ENCODE data around the gene ALX4.

ALX4 gene

DNA sequence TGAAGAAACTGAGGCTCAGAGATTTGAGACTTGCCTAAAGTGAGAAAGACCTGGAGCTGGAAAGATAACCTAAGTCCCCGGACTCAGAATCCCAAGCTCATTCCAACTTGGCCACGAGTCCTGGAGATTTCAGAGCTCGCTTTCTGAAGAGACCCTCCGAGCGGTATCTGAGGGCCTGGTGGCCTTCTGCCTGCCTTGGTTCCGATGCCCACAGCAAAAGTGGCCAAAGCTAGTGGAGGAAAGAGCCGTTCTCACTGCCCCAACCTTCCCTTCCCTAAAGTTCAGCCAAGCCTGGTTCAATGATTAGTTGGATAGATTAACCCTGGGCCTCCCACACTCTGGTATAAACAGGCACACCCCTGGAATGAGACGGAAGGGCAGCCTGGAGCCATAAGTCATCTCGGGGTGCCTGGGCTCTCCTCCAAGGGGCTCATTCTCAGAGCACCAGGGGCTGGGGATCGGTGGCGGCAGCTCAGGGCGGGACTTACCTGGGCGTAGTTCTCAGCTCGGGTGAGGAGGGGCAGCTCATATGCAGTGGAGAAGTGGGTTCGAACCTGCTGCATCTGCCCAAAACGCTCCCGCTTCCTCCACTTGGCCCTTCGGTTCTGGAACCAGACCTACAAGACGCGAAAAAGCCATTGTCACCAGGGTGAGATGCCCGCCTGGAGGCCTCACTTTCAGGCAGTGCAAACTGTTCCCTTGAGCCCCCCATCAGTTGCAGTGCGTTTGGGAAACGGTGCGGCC lies 42.8 kb downstream of the ALX4 start:
- DNase-seq = no peak

DNA sequence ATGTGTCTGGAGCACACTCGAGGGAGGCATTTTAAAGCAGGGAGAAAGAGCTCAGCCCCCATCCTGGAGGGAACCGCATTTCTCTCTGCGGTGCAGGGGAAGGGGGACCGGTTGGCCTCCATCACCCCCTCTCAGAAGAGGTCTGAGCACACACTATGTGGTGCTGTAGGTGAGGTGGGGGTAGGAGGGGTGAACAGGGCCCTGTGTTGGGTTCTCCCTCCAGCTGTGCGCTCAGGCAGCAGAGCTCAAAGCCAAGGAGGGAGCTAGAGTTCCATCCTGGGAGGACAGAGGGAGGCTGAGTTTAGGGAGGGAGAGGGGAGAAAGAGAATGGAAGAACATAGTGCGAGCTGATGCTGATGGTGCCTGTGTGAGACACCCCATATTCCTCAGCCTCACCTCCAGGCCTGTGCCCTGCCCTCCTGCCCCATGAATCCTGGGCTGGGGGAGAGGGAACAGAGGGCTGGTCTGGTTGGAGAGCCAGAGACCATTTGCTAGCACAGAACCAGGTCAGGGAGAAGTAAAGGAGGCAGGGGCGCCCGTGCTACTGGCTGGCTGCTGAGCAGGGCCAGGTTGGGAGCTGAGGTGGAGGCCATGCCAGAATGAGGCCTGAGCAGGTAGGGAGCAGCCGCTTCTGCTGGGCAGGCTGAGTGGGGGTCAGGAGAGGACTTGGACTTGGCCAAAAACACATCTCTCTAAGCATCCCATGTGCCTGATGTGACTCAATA lies 43.7 kb downstream of the ALX4 start:
- DNase-seq = no peak

DNA sequence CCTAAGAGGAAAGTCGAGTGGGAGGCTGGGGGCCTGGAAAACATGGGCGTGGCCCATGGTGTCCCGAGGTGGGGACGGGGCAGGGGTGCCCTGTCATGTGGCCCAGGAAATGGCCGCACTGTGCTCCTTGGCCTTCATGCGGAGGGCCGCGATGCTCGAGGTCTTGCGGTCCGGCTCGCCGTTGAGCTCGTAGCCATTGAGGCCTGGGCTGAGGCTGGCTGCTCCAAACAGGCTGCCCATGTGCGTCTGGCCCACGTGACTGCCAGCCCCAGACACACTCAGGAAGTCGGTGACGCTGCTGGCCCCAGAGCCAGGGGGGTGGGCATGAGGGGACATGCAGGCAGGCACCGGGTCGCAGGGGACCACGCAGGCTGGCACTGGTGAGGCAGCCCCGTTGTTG lies 45.2 kb downstream of the ALX4 start:
- DNase-seq = no peak

DNA sequence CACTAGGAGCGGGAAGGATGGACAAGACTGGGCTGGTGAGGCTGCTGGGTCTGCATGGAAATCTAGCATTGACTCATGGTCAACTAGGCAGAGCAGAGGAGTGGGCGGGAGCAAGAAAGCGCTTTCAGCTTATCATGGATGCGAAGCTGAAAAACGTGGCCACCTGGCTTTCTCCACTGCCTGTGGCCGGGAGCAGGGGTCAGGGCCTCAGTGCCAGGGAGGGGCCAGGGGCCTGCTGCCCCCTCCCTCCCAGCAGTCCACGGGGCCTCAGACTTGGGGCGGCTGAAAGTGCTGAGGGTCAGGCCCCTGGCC lies 45.5 kb downstream of the ALX4 start:
- DNase-seq = no peak

DNA sequence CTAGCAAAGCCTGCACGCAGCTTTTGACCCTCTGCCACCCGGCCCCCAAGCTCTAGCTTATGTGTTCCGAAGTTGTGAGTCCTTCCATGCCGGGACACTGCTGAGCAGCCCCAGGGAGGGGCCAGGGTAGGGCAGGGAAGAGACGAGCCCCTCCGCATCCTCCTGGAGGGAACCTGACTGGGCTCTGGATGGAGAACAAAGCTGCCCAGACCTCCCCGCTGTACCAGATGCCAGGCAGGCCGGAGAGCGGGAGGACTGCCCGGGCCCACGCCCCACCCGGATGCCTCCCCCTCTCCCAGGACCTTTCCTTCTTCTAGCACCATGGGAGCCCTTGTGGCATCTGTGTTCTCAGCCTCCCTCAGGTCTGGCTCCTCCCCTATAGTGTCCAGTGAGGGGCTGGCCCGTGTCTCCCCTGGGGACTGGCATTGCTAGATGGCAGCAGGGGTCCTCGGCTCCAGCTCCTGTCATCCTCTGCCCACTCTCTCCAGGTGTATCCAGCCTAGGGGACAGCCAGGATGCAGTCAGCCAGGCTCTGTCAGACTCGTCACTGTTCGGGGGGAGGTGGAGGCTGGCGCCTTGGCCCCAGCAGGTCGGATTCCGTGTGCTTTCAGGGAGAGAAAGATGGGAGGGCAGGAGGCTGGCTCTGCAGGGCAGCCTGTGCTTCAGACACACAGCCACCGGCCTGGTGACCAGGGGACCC lies 46.1 kb downstream of the ALX4 start:
- no peak for DNase-seq

DNA sequence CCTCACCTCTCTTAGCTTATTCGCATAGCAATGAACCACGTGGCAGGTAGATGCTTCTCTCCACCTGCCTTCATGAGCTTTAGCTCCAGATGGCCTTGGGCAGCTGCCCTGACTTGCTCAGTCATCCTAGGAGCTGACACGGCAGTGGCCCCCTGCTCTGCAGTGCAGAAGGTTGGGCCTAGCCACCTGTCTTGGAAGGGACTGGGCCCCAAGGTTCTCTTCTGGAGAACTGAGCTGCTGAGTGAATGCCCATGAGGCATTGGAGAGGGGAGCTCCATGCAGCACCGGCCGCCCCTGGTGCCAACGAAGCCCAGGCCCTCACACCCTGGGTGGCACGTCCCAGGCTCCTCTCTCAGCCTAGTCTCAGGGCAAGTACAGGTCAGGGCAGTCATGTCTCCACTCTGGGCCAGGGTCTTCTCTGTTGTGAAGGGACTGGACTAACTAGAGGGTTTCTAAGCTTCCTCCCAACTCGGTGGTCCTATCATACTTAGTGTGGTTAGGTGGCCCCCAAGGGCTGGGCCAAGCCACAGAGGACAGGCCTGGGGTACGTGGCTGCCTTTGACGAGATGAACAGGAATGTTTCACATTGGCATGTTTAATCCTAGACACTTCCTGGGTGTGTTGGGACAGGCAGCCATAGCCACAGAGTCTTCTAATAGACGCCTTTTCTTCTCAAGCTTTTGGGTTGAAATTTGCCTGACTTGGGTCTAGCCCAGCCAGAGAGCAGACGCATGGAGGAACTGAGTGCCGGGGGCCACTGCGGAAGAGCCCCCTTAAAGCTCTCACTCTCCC lies 47.9 kb downstream of the ALX4 start:
- no peak for DNase-seq

DNA sequence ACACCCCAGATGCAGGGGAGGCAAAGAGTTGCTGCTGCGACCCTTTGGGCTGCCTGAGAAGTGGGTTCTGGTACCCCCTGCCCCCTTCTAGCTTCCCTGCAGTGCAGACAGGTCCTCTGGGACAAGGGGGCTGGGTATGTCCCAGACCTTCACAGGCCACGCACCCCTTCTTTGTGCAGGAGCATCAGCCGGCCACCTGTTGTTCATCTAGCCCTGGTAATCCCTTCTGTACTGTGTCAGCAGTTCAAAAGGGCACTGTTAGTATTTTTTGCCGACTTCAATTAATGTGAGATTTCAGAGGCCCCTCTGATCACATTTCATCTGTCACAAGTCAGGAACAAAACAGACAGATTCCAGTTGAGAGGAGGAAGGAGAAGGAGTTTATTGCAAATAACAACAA lies 49.9 kb downstream of the ALX4 start:
- no peak for DNase-seq

DNA sequence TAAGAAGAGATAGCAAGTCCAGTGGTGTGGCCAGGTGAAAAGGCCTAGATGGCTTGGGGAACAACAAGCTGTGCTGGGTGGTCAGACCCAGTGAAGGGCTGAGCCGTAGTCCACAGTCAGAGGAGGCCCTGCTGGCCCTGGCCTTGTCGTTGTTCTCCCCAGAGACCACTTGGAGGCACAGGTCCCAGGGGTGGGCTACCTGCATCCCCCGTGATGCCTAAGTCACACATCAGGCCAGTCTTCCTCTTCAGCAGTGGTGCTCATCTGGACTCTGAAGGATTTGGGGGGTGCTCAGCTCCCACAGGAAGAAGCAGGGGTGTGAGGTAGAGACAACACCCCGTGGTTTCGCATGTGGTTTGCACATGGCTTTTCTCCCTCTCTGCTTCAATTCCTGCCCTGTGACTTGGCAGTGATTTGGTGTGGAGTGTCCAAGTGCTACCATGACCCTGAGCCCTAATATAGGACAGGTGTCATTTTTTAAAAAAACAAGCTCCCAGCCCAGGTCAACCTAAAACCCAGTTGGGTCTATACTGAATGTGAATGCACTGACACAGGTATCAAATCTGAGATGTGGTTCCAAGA lies 51.0 kb downstream of the ALX4 start:
- no peak for DNase-seq

DNA sequence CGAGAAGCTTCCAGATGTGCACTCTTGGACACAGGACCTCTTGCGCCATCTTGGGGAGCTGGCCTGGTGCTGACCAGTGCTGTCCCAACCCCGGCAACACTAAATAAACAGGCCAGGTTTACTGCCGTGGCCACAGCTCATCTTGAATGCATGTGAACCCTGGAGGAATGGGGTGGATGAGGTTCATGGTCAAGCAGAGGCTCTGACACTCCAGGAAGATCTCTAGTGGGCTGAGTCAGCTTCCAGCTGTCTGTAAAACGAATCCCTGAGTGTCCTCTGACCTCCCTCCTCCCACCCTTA lies 51.8 kb downstream of the ALX4 start:
- no peak for DNase-seq

DNA sequence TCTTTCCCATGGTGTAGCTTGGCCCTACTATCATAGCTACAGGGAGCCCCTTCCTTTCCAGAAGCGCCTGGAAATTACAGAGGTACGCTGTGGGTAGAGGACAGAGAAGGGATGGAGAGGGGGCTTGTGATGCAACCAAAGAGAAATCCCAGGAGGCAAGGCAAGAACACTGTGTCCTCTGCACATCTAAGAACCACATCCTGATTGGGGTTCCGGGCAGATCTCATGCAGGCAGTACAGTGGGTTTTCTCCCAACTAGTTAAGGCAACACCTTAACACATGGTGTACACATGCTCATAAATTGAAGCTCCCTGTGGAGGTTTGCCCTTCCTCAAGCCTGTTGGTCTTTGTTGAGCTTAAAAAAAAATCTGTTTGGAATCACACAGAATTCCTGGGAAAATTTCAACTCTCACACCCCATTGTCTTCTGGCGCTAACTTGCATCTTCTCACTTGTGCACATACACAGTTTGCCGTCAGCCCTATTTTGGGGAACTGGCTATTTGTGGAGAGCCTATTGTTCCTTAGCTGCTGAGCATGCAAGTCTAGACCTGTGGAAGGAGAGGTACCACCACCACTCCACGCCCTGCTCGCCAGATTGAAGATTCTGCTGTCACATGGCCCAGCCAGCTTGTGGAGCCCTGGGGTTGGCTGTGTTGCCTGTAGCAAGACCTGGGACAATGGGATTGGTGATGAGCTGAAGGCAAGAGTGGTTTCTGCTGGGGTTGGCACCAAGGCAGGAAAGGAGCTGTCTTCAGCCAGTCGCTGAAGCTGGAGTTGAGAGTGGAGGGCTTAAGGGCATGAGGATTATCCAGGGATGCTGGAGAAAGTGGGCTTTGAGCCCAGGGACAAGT lies 52.4 kb downstream of the ALX4 start:
- DNase-seq = no peak

DNA sequence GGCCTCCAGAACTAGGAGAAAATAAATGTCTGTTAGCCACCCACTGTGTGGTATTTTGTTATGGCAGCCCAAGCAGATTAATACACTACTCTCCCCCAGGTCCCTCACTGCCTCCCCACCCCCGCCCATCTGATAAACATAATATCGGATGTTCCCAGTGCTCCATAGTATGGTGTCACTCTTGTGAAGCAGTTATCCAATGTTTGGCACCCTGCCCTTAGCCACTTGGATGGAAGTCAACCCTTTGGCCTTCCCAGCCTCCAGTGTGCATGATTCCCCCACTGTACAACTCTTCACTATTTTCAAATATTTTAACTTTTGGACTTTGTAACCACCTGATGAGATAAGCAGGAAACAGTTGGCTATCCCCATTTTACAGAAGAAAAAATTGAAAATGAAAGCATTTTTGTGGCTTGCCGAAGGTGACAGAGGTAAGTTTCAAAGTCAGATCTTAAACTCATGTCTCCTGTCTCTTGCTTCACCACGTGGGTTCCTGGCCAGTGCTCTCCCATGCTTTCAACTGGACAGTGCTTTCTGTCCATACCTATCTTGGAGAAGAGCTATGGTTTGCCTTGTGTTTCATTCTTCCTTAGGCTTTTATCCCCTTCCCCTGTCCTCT lies 53.2 kb downstream of the ALX4 start:
- DNase-seq = no peak

DNA sequence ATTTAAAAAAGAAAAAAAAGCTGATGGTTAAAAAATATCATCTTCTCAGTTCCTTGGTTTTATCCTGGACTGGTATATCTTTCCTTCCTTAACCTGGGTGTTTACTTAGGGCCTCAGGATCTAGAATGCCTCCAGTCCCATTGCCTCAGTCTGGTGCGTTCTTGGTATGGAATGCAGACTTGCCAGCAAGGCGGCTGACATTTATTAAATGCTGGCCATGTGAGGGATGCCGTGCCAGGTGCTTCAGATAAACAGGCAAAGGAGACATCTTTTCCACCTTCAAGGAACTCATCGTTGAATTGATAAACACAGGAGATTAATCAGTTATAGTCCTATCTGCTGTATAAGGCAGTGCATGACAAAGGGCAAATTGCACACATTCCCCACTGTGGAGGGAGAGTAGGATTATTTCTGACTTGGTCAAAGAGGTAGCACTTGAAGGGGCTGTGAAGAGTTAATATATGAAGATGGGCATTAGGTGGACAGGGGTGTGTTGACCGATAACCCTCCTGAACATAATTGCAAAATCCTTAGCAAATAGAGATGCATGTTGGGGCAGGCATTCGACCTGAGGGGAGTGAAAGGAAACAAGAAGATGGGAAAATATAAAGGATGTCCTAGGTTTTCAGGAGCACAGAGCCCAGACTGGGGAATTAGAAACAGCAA lies 54.4 kb downstream of the ALX4 start:
- DNase-seq = no peak

DNA sequence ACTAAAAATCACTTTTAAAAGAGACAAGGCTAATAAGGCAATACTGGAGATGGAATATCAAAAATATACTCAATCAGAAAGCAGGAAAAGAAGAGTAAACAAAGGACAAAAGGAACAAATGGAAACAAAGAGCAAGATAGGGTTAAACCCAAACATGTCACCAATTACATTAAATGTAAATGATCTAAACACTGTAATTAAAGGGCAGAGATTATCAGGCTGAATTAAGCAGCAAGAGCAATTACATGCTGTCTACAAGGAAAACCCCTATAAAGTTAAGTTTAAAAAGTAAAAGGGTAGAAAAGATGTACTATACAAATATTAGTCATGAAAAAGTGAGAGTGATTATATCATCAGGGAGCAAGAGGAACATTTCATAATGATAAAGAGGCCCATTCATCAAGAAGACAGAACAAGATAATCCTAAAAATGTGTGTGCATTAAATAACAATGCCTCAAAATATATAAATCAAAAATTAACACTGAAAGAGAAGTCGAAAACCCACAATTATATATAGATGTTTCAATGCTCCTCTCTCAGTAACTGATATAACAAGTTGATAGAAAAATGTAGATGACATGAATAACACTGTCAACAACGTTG lies 56.8 kb downstream of the ALX4 start:
- no peak for DNase-seq

DNA sequence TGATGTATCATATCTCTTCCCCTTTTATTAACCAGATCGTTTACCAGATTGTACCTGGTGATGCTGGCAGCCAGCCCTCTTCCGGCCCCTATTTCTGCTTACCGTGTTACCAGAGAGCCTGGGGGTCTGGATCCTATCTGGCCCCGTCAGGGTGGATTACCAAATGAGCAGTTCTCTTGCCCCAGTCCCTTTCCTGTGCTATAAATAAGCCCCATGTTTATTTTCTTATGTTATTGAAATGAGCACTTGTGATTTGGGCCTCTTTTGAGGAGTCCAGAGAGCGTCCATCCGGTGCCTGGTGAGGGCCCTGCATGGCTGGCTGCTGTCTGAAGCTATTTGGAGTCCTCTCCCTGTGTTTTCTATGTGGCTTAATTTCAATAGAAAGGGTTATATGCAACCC lies 59.5 kb downstream of the ALX4 start:
- no peak for DNase-seq

DNA sequence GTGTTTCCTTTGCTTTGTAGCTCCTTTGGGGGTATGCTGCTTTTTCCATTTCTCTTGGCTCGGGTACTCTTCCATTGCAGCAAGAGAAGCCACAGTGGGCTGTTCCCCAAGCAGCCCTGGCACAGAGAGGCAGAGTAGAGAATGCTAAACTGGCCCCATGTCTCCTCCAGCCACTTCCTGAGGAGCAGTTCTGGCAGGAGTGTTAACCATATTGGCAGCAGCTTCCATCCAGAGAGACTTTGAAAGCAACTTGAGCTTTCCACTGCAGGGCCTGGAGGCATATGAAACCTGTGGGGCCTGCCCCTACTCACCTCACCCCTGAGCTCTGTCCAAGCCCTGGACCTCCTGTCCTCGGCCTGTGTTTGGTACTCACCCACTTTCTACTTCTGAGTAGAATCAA lies 61.8 kb downstream of the ALX4 start:
- DNase-seq = no peak

DNA sequence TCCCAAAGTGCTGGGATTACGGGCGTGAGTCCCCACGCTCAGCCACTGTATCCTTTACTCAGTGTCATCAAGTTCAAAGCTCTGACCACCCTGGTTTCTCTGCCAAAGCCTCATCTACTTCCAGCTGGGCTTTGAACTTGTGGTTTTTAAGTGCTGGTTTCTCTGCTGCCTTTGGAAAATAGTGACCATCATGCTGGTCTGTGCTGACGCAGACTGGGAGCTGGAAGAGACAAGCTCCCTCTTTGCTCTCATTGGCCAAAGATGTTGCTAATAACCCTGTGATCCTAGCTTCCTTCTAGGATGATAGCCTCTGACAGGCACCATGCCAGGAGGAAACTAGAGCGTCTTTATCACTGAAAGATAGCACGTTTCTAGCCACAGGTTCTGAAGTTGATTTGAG lies 62.4 kb downstream of the ALX4 start:
- DNase-seq = no peak

DNA sequence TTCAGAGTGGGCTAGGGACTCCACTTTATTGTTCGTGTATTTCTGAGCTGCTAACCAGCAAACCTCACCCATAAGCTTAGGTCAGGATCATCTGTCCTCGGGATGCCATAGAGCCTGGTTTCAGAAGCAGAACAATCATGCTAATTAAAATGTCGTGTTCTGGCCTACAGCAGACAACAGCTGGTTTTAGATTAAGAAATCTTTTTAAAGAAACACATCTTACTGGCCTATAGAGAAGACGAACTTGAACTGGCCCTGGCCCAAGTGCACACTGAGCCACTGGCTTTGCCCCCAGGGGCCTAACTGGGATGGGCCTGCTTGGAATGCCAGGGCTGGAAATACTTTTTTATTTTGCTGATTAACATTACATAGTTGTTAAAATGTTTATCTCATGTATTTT lies 63.2 kb downstream of the ALX4 start:
- DNase-seq = no peak

DNA sequence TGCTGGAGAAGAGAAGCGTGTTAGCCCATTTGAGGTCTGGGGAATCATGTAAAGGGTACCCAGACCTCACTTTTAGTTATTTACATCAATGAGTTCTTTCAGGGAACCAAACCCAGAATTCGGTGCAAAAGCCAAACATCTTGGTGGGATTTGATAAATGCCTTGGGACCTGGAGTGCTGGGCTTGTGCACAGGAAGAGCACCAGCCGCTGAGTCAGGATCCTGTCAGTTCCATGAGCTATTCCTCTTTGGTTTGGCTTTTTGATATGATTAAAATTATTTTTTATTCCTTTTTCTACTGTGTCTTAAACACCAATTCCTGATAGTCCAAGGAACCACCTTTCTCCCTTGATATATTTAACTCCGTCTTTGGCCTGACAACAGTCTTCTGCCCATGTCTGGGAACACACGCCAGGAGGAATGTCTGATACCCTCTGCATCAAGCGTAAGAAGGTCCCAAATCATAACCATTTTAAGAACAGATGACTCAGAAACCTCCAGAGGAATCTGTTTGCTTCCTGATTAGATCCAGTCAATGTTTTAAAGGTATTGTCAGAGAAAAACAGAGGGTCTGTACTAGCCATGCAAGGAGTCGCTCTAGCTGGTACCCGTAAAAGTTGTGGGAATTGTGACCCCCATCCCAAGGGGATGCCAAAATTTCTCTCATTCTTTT lies 65.2 kb downstream of the ALX4 start:
- no peak for DNase-seq

DNA sequence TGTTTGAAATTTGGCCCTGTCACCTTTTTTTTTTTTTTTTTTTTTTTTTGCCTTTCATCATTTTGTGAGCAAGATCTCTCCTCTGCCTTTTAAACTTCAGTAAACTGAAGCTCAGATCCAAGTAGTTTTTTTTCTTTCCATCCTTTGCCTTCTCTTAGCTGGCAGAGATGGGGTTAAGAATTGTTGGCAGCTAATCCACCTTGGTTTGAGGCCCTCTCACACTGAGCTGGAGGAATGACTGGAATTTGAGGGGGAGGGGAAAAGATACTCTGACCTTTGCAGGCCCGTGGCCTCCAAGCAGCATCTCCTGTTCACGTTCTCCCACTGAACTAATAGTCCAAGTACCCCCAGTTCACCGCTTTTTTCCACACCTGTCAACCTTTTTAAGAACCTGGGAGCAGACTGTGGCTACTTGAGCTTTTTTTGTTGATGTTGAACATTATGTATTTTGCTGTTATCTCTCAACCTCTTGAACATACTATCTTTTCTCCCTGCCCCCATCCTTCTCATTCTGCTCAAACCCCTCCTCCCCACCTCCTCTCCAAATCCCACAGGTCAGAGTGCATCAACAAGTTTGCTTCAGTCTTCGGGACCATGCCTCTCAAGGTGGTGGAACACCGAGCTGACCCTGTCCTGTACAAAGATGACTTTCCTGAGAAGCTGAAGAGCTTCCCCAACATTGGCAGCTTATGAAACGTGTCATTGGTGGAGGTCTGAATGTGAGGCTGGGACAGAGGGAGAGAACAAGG lies 66.2 kb downstream of the ALX4 start:
- DNase-seq = no peak

DNA sequence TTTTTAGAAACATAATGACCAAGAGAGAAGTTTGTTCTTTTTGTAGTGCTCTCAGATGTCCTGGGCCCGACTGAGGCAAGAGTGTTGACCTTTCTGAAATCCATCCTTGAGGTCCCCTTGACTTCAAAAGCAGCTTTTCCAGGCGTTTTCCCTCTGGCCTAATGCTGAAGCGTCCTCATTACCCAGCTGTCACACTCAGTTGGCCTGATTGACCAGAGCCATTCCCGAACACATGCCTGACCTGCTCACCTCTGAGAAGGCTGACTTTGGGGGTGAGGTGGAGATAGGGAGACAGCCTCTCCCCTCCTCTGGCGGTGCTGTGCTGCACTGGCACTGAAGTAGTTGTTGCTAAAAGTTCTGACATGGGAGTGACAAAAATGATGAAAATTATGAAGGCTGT lies 66.9 kb downstream of the ALX4 start:
- no peak for DNase-seq

Data from Kasumi-1 (cell line).